Spleen (tissue), 7 donors: ENCODE measurements around the gene GPC4.

ENCODE experiments used
- POLR2AphosphoS5 ChIP-seq, 3 donors: sonication (generic); formaldehyde crosslinking; IDR thresholded peaks; one replicate each; pipeline ENCODE4 v1.5.1; 2017; ENCODE audit warnings: antibody characterized with exemption in 3 of 3
- TF ChIP-seq, protein P1 (sequence below), 11 experiments: fragments of 200-600 bp in 7 of 11; fragments of 450-650 bp in 4 of 11; sonication (generic) in 4 of 11; IDR thresholded peaks in 8 of 11; conservative IDR thresholded peaks in 3 of 11; 1 replicate in 7 of 11; 2 replicates in 4 of 11; pipeline versions ENCODE4 v1.4.0 to v1.8.0; 2016 to 2021; ENCODE audit warnings: antibody characterized with exemption in 11 of 11, inconsistent platforms in 4 of 11, mild to moderate bottlenecking in 1 of 11
- donor health status: DM: no; HTN: no; CAD: no; lungs with moderate emphysema.
- donor health status: DM: no; HTN: no; CAD: no.
- donor health status: DM: no; HTN: no; CAD: no.

DNA sequence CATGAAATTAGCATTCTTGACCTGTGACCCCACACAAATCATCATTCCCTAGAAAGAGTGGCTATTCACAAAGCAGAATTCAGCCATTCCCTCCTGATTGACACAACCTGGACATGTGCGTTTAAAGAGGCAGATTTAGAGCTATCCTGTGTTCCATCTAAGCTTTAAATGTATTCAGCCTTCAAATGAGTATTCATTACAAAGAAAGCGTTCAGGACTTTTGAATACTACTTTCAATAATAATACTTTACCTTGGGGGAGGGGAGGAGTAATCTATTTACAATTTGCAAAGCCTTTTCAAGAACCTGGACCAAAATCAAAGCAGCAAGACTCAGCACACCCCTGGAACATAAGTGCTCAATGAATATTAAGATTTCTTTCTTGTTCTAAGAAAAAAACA lies 22.5 kb upstream of the GPC4 start:
- TF ChIP-seq, protein P1, sequence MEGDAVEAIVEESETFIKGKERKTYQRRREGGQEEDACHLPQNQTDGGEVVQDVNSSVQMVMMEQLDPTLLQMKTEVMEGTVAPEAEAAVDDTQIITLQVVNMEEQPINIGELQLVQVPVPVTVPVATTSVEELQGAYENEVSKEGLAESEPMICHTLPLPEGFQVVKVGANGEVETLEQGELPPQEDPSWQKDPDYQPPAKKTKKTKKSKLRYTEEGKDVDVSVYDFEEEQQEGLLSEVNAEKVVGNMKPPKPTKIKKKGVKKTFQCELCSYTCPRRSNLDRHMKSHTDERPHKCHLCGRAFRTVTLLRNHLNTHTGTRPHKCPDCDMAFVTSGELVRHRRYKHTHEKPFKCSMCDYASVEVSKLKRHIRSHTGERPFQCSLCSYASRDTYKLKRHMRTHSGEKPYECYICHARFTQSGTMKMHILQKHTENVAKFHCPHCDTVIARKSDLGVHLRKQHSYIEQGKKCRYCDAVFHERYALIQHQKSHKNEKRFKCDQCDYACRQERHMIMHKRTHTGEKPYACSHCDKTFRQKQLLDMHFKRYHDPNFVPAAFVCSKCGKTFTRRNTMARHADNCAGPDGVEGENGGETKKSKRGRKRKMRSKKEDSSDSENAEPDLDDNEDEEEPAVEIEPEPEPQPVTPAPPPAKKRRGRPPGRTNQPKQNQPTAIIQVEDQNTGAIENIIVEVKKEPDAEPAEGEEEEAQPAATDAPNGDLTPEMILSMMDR (IDR thresholded peaks at IDR 0.05 in 8 of 11, conservative IDR thresholded peaks at IDR 0.05 in 3 of 11): no peak
- TF ChIP-seq POLR2AphosphoS5 (IDR thresholded peaks at IDR 0.05): no peak
